GM23338 (cell line): ENCODE measurements around the gene MOCOS.

Experiments used
- CREB1 ChIP-seq: fragments of 250-450 bp; sonication (Bioruptor Pico); IDR thresholded peaks from 2 replicates; pipeline ENCODE4 v1.5.0; 2020; ENCODE audit warnings: low read depth, mild to moderate bottlenecking, moderate library complexity
- CTCF ChIP-seq, 2 experiments: fragments of 200-600 bp in 1 of 2; sonication (generic) in 1 of 2; conservative IDR thresholded peaks; 2 replicates each; pipeline versions ENCODE4 v1.5.1 to v1.6.1; 2016 to 2017; ENCODE audit warnings: antibody characterized with exemption in 2 of 2, low read depth in 2 of 2, mild to moderate bottlenecking in 2 of 2, moderate library complexity in 1 of 2
- ETS1 ChIP-seq: IDR thresholded peaks from 2 replicates; pipeline ENCODE4 v1.6.1; 2016; ENCODE audit warnings: antibody characterized with exemption
- EZH2 ChIP-seq: fragments of 200-600 bp; sonication (generic); IDR thresholded peaks from one replicate; pipeline ENCODE4 v1.8.0; 2017; ENCODE audit warnings: antibody characterized with exemption, mild to moderate bottlenecking, low read depth; ENCODE audit not compliant: unreplicated experiment
- EZH2phosphoT487 ChIP-seq: fragments of 200-600 bp; sonication (generic); IDR thresholded peaks from one replicate; pipeline ENCODE4 v1.8.1; 2018; ENCODE audit warnings: antibody characterized with exemption; ENCODE audit not compliant: unreplicated experiment
- JUNB ChIP-seq: IDR thresholded peaks from one replicate; pipeline ENCODE4 v1.6.1; 2016; ENCODE audit warnings: antibody characterized with exemption; ENCODE audit not compliant: unreplicated experiment
- POLR2AphosphoS5 ChIP-seq: IDR thresholded peaks from 2 replicates; pipeline ENCODE4 v1.6.1; 2016; ENCODE audit warnings: antibody characterized with exemption, low read depth
- REST ChIP-seq: IDR thresholded peaks from one replicate; pipeline ENCODE4 v1.6.1; 2018; ENCODE audit warnings: antibody characterized with exemption; ENCODE audit not compliant: unreplicated experiment
- STAT1 ChIP-seq: IDR thresholded peaks from one replicate; pipeline ENCODE4 v1.6.1; 2016; ENCODE audit warnings: antibody characterized with exemption; ENCODE audit not compliant: unreplicated experiment
- ZNF114 ChIP-seq: fragments of 250-450 bp; sonication (Bioruptor Pico); IDR thresholded peaks from 2 replicates; pipeline ENCODE4 v1.5.0; 2020; ENCODE audit warnings: mild to moderate bottlenecking, moderate library complexity
- ZNF331 ChIP-seq: fragments of 250-450 bp; sonication (Bioruptor Pico); IDR thresholded peaks from 2 replicates; pipeline ENCODE4 v1.5.0; 2020; ENCODE audit warnings: low read depth, mild to moderate bottlenecking, moderate library complexity
- ZNF462 ChIP-seq: fragments of 250-450 bp; sonication (Bioruptor Pico); IDR thresholded peaks from 2 replicates; pipeline ENCODE4 v1.5.0; 2020; ENCODE audit warnings: mild to moderate bottlenecking, moderate library complexity

GRCh38 chr18:36249392-36249791 lies 62.1 kb downstream of the MOCOS start:
- TF ChIP-seq CTCF (conservative IDR thresholded peaks at IDR 0.05; ENCODE audit: low read depth in 2 of 2) (no peak), EZH2phosphoT487 (no peak), ETS1 (no peak), REST (no peak), ZNF331 (no peak), EZH2 (no peak), ZNF114 (CRISPR knock-in tag) (no peak), POLR2AphosphoS5 (no peak), CREB1 (CRISPR knock-in tag) (no peak), ZNF462 (CRISPR knock-in tag) (no peak), JUNB (no peak), STAT1 (no peak)
